ENCODE data around the gene TSC22D4.

GRCh38 chr7:100483722-100484672, 5.0 kb upstream of the TSC22D4 start, which contains the start of gene NYAP1:
- TF ChIP-seq CTCF (IDR thresholded peaks at IDR 0.05; ENCODE audit: poor library complexity) (no peak), EZH2 (IDR thresholded peaks at IDR 0.05; ENCODE audit: borderline replicate concordance) (no peak), EZH2phosphoT487 (IDR thresholded peaks at IDR 0.05; ENCODE audit: low read depth, severe bottlenecking, unreplicated experiment) (no peak)
